ENCODE measurements around the gene KCNIP1.

The KCNIP1 gene

DNA sequence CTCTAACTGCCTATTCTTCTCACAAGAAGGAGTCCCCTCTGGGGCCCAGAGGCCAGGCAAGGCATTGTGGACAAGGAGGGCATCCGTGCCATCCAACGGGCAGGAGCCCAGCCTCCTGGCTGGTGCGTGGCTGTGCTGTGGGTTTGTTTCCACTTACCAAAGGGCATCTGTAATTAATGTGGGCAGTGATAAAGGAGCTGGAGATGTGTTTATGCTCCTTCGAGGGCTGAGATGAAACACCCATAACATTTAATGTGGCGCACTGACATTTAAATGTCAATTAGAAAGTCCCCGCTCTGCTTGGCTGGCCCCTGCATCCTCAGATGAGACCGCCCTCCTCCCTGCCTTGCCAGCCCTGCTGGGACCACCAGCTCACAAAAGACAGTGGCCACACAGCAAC is 57.1 kb downstream of the KCNIP1 start:
- H3K4me3 ChIP-seq (ENCODE audit: low read depth, low read length) = no peak overlapping the region
- no peak for DNase-seq (ENCODE audit: low read depth, low spot score)
- TF ChIP-seq, protein P1, sequence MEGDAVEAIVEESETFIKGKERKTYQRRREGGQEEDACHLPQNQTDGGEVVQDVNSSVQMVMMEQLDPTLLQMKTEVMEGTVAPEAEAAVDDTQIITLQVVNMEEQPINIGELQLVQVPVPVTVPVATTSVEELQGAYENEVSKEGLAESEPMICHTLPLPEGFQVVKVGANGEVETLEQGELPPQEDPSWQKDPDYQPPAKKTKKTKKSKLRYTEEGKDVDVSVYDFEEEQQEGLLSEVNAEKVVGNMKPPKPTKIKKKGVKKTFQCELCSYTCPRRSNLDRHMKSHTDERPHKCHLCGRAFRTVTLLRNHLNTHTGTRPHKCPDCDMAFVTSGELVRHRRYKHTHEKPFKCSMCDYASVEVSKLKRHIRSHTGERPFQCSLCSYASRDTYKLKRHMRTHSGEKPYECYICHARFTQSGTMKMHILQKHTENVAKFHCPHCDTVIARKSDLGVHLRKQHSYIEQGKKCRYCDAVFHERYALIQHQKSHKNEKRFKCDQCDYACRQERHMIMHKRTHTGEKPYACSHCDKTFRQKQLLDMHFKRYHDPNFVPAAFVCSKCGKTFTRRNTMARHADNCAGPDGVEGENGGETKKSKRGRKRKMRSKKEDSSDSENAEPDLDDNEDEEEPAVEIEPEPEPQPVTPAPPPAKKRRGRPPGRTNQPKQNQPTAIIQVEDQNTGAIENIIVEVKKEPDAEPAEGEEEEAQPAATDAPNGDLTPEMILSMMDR (IDR thresholded peaks at IDR 0.05; ENCODE audit: low read depth, low read length) = no peak
- in situ Hi-C loops (cut with HindIII; ENCODE audit: low sequenced_read_pairs) = no loop called here

DNA sequence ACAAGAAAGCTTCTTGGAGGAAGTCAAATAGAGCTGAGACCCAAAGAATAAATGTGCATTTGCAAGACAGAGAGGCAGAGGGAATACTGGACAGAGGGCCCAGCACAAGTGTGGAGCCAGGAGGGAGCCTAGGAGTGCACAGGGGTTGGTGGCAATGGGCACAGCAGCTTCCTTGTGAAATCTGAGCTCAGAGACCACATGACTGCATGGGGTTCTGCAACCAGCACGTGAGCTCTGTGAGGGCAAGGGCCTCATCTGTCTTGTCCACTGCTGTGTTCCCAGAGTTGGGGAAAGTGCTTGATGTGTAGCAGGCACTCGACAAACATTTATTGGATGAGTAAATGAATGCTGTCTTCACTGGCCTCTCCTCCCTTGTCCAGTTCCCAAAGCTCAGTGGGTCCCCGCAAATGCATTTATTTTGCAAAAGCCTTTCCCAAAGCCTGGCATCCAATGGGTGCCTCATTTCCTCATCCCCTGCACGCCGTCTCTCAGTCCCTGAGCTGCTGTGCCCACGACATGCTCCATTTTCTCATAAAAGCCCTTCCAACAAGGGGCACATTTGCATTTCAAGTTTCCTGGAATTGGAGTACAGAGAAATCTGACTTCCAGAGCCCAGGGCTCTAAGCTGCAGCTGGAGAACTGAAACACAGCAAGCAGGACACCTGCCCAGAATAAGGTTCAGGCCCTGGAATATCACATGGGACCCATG is 58.5 kb downstream of the KCNIP1 start:
- TF ChIP-seq, protein P1 (IDR thresholded peaks at IDR 0.05; ENCODE audit: low read depth, low read length) = no peak

GRCh38 chr5:170562875-170563228 is 59.0 kb downstream of the KCNIP1 start:
- in situ Hi-C loops (cut with HindIII; ENCODE audit: low sequenced_read_pairs) = no loop called here
- H3K4me3 ChIP-seq (ENCODE audit: low read depth, low read length) = no peak overlapping the region
- TF ChIP-seq, protein P1 (IDR thresholded peaks at IDR 0.05; ENCODE audit: low read depth, low read length) = no peak
- DNase-seq (ENCODE audit: low read depth, low spot score) = no peak

More for the DNA sequence above, 58.5 kb downstream of the KCNIP1 start:
- in situ Hi-C loops (cut with HindIII; ENCODE audit: low sequenced_read_pairs) = no loop called here
- H3K4me3 ChIP-seq (ENCODE audit: low read depth, low read length) = no peak overlapping the region
- no peak for DNase-seq (ENCODE audit: low read depth, low spot score)

DNA sequence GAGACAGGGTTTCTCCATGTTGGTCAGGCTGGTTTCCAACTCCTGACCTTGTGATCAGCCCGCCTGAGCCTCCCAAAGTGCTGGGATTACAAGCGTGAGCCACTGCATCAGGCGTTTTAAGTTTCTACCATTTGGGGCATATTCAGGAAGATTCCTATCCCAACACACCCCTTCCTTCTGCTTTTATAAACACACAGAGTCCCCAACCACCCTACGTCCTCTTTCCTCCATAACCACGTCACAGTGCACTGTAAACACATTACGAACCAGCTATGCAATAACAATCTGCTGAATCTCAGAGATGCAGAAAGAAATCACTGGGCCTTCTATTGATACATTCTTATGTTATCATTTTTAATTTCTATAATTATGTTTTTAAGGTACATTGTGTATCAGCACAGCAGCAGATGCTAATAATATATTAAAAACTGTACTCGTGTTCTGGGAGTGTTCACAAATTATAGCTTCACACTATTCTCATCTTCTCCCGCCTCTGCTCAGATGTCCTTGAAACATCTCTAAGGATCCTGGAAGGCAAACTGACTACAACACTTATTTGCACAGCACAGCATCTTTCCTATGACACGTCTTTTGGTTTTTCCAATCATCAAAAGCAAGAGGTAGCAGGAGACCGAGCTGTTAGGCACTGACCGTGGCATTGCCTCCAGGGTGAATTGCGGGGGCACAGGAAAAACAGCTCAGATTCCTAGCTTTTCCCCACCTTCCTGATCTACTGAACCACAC is 60.2 kb downstream of the KCNIP1 start:
- in situ Hi-C loops (cut with HindIII; ENCODE audit: low sequenced_read_pairs) = no loop called here
- TF ChIP-seq, protein P1 (IDR thresholded peaks at IDR 0.05; ENCODE audit: low read depth, low read length) = no peak

DNA sequence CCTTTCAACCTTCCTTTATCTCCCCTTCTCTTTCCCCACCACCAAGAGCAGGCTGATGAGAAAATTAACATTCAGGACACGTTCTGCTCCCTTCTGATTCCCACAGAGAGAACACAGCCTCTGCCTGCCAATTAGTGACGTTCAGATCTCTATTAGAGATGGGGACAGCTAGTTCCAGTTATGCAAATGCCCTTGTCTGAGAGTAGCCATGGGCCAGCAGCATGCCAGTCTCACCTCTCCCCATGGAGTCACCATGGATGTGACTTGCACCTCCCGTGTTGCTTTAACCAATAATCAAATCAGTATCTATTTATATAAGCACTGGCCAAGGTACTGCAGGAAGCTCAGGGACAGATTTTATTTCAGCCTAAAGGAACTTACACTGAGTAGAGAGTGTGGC is 61.3 kb downstream of the KCNIP1 start:
- in situ Hi-C loops (cut with HindIII; ENCODE audit: low sequenced_read_pairs) = no loop called here

More for the DNA sequence above, 60.2 kb downstream of the KCNIP1 start:
- no peak overlapping the region for H3K4me3 ChIP-seq (ENCODE audit: low read depth, low read length)
- no peak for DNase-seq (ENCODE audit: low read depth, low spot score)

GRCh38 chr5:170569101-170569500 is 65.3 kb downstream of the KCNIP1 start:
- TF ChIP-seq, protein P1 (IDR thresholded peaks at IDR 0.05; ENCODE audit: low read depth, low read length) = no peak
- in situ Hi-C loops (cut with HindIII; ENCODE audit: low sequenced_read_pairs) = no loop called here
- H3K4me3 ChIP-seq (ENCODE audit: low read depth, low read length) = no peak overlapping the region
- DNase-seq (ENCODE audit: low read depth, low spot score) = no peak

More for the DNA sequence above, 61.3 kb downstream of the KCNIP1 start:
- no peak for DNase-seq (ENCODE audit: low read depth, low spot score)
- no peak overlapping the region for H3K4me3 ChIP-seq (ENCODE audit: low read depth, low read length)
- TF ChIP-seq, protein P1 (IDR thresholded peaks at IDR 0.05; ENCODE audit: low read depth, low read length) = no peak
